Stomach (tissue), 4 donors: Measurements from ENCODE around the gene POU3F3.

Experiments
- CTCF ChIP-seq, 7 experiments: fragments of 450-650 bp in 4 of 7; fragments of 200-600 bp in 3 of 7; sonication (generic) in 3 of 7; IDR thresholded peaks; one replicate each; pipeline ENCODE4 v1.5.1; 2016 to 2019; ENCODE audit warnings: antibody characterized with exemption in 7 of 7, control low read depth in 2 of 7, mild to moderate bottlenecking in 1 of 7
- POLR2A ChIP-seq, 4 donors: fragments of 450-650 bp; IDR thresholded peaks; one replicate each; pipeline ENCODE4 v1.6.1; 2016; ENCODE audit warnings: antibody characterized with exemption in 4 of 4, control low read depth in 2 of 4, mild to moderate bottlenecking in 1 of 4, moderate library complexity in 1 of 4
- POLR2AphosphoS5 ChIP-seq, 3 donors: sonication (generic); formaldehyde crosslinking; IDR thresholded peaks; one replicate each; pipeline ENCODE4 v1.6.1; 2016; ENCODE audit warnings: antibody characterized with exemption in 3 of 3

DNA sequence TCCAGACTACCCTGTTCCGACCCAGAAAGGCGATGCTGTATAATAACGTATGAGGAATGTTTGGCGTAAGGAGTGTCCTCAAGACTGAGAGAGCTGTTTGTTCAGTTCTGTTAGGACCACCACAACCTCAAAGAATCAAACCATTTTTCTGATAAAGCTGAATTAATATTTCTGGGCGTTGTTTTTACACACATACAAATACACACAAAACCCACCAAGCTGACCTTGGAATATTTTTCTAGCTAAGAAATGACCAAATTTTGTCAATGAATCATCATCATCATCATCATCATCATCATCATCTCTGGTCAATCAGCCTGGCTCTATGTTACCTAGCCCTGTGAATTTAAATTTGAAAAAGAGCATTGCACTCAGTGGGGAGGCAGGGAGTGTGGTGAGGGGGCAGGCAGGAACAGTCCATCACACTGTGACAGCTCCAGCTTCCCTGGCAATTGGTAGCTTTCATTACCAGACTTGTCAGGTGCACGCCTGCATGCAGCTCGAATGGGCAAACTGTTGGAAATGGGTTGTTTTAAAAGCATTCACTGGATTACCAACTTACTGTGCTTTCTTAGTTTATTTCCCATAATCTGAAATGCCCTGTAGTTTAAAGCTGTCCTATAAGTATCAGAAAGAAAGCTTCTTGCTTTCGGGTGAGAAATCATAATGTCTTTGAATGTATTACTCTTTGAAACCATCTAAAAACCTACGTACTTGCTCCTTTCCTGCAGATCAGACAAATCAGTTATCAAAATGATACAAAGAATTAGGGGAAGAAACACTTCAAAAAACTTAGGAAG is 6.9 kb upstream of the POU3F3 start:
- TF ChIP-seq CTCF (IDR thresholded peaks at IDR 0.05) (no peak), POLR2A (IDR thresholded peaks at IDR 0.05) (no peak), POLR2AphosphoS5 (IDR thresholded peaks at IDR 0.05) (no peak)
